ENCODE results near the gene OGFOD3.
"Not testable (repeated sequence)": the region's sequence is repeated elsewhere in the genome, so short reads cannot be mapped to it uniquely, and the experiment has no call there.

DNA sequence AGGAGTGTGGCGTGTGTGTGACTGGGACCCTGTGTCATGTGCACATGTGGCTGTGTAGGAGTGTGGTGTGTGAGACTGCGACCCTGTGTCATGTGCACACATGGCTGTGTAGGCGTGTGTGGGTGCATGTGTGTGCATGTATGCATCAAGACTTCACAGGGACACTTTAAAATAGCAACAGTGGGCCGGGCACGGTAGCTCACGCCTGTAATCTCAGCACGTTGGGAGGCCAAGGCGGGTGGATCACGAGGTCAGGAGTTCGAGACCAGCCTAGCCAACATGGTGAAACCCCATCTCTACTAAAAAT lies 36.7 kb downstream of the OGFOD3 start:
- TF ChIP-seq, protein P1, sequence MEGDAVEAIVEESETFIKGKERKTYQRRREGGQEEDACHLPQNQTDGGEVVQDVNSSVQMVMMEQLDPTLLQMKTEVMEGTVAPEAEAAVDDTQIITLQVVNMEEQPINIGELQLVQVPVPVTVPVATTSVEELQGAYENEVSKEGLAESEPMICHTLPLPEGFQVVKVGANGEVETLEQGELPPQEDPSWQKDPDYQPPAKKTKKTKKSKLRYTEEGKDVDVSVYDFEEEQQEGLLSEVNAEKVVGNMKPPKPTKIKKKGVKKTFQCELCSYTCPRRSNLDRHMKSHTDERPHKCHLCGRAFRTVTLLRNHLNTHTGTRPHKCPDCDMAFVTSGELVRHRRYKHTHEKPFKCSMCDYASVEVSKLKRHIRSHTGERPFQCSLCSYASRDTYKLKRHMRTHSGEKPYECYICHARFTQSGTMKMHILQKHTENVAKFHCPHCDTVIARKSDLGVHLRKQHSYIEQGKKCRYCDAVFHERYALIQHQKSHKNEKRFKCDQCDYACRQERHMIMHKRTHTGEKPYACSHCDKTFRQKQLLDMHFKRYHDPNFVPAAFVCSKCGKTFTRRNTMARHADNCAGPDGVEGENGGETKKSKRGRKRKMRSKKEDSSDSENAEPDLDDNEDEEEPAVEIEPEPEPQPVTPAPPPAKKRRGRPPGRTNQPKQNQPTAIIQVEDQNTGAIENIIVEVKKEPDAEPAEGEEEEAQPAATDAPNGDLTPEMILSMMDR (IDR thresholded peaks at IDR 0.05) = not testable (repeated sequence)
- TF ChIP-seq POLR2A (IDR thresholded peaks at IDR 0.05) = not testable (repeated sequence)

All from suprapubic skin (tissue), 3 donors.